Astrocyte (in vitro differentiated cells and primary cell): ENCODE measurements around the gene ACTR1A. TPM values are rescaled to one million over a fixed set of nuclear protein-coding genes. Genes with fewer than 3 reads are reported as not detected.

ENCODE experiments used
- DNase-seq: peaks from one replicate; pipeline ENCODE4 v3.0.0-alpha.2; 2010; ENCODE audit warnings: low read depth
- FAIRE-seq: peaks from 2 replicates; lab custom pipeline; 2011; peaks lifted over from hg19 to GRCh38; lab: Jason Lieb, UNC
- H2AFZ ChIP-seq: 2 replicates; pipeline ENCODE4 v1.6.0; 2012; ENCODE audit warnings: low read depth, low read length, inconsistent platforms
- H3K27ac ChIP-seq: 2 replicates; pipeline ENCODE4 v1.5.1; 2011; ENCODE audit warnings: low read depth, low read length, inconsistent platforms
- H3K27me3 ChIP-seq: 2 replicates; pipeline ENCODE4 v1.6.0; 2011; ENCODE audit warnings: low read length, inconsistent platforms; ENCODE audit not compliant: insufficient read depth
- H3K36me3 ChIP-seq: 2 replicates; pipeline ENCODE4 v1.5.1; 2011; ENCODE audit warnings: low read length, inconsistent platforms; ENCODE audit not compliant: insufficient read depth
- H3K4me1 ChIP-seq: 2 replicates; pipeline ENCODE4 v1.5.1; 2011; ENCODE audit warnings: low read length, inconsistent platforms; ENCODE audit not compliant: insufficient read depth
- H3K4me2 ChIP-seq: 2 replicates; pipeline ENCODE4 v1.6.0; 2012; ENCODE audit warnings: low read length, inconsistent platforms
- H3K4me3 ChIP-seq: 2 replicates; pipeline ENCODE4 v1.5.1; 2011; ENCODE audit warnings: low read depth, mild to moderate bottlenecking, low read length, inconsistent platforms; ENCODE audit not compliant: insufficient read depth
- H3K79me2 ChIP-seq: 2 replicates; pipeline ENCODE4 v1.6.0; 2012; ENCODE audit warnings: mild to moderate bottlenecking, low read length, inconsistent platforms; ENCODE audit not compliant: insufficient read depth
- H3K9ac ChIP-seq: 2 replicates; pipeline ENCODE4 v1.6.0; 2012; ENCODE audit warnings: mild to moderate bottlenecking, low read length, inconsistent platforms
- H3K9me3 ChIP-seq: 2 replicates; pipeline ENCODE4 v1.5.1; 2012; ENCODE audit warnings: low read depth, mild to moderate bottlenecking, low read length, inconsistent platforms; ENCODE audit not compliant: insufficient read depth
- H4K20me1 ChIP-seq: 2 replicates; pipeline ENCODE4 v1.6.0; 2012; ENCODE audit warnings: low read length, inconsistent platforms; ENCODE audit not compliant: insufficient read depth
- H3K27ac Mint-ChIP-seq: one replicate; pipeline ENCODE4 v1.8.0; 2021; ENCODE audit warnings: mild to moderate bottlenecking, mixed read lengths; ENCODE audit not compliant: unreplicated experiment
- H3K27me3 Mint-ChIP-seq: one replicate; pipeline ENCODE4 v1.8.0; 2021; ENCODE audit warnings: low read depth, mixed read lengths; ENCODE audit not compliant: unreplicated experiment
- H3K36me3 Mint-ChIP-seq: one replicate; pipeline ENCODE4 v1.8.0; 2021; ENCODE audit warnings: low read depth, mixed read lengths; ENCODE audit not compliant: unreplicated experiment
- H3K4me1 Mint-ChIP-seq: one replicate; pipeline ENCODE4 v1.8.0; 2021; ENCODE audit warnings: low read depth, mixed read lengths; ENCODE audit not compliant: unreplicated experiment
- H3K4me3 Mint-ChIP-seq: one replicate; pipeline ENCODE4 v1.8.0; 2021; ENCODE audit warnings: mild to moderate bottlenecking, moderate library complexity, mixed read lengths; ENCODE audit not compliant: unreplicated experiment
- H3K9me3 Mint-ChIP-seq: one replicate; pipeline ENCODE4 v1.8.0; 2021; ENCODE audit warnings: mild to moderate bottlenecking, mixed read lengths; ENCODE audit not compliant: unreplicated experiment
- EZH2 ChIP-seq: IDR thresholded peaks from 2 replicates; pipeline ENCODE4 v1.6.1; 2012; ENCODE audit warnings: mild to moderate bottlenecking, low read length, inconsistent platforms; ENCODE audit not compliant: insufficient read depth
- total RNA-seq: library from RNA; stranded (reverse); gene quantifications from 2 replicates; pipeline ENCODE4 v1.2.1, GENCODE V29; 2021
- TF ChIP-seq, protein P1 (sequence below): IDR thresholded peaks from 2 replicates; pipeline ENCODE4 v1.5.1; 2011; ENCODE audit warnings: low read depth, mild to moderate bottlenecking, inconsistent platforms, low read length, moderate library complexity; ENCODE audit not compliant: insufficient read depth

ACTR1A gene
- total RNA-seq, 1 donor from 2014 or later, result 155 TPM

DNA sequence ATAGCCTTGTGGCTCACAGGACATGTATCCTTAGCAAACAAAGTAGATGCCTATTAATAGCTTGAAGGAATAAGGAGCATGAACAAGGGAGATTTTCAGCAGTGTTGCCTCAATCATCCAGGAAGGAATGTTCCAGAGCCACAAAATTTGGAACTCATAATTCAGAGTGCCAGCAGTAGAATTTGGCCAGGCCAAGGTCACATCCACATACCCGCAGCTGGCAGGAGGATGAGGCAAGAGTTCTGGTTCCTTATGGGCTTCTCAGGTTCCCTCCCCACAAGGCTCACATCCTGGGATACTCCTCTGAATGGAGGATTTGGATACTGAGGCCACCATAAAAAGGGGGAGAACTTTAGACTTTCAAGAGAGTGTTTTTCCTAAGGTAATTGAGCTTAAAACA is 47.0 kb upstream of the ACTR1A start:
- H3K9ac ChIP-seq, result no peak overlapping the region
- Mint-ChIP-seq H3K4me3 (no peak overlapping the region), H3K27me3 (no peaks in the 10 kb centered on the region), H3K36me3 (peaks cover 27% of the 10 kb centered on the region), H3K27ac (no peak overlapping the region), H3K4me1 (peaks cover 15% of the 10 kb centered on the region), H3K9me3 (peaks cover 2% of the 10 kb centered on the region)
- H3K9me3 ChIP-seq, result no peaks in the 10 kb centered on the region
- H3K27ac ChIP-seq, result no peak overlapping the region
- H4K20me1 ChIP-seq, result peaks cover 30% of the 10 kb centered on the region
- H3K4me2 ChIP-seq, result no peak overlapping the region
- no peaks in the 10 kb centered on the region for H3K36me3 ChIP-seq
- no peaks in the 10 kb centered on the region for H3K79me2 ChIP-seq
- no peak for FAIRE-seq
- H3K4me1 ChIP-seq, result peaks cover 18% of the 10 kb centered on the region
- DNase-seq, result no peak
- no peak overlapping the region for H2AFZ ChIP-seq
- H3K27me3 ChIP-seq, result no peaks in the 10 kb centered on the region
- no peak for TF ChIP-seq EZH2
- TF ChIP-seq, protein P1, sequence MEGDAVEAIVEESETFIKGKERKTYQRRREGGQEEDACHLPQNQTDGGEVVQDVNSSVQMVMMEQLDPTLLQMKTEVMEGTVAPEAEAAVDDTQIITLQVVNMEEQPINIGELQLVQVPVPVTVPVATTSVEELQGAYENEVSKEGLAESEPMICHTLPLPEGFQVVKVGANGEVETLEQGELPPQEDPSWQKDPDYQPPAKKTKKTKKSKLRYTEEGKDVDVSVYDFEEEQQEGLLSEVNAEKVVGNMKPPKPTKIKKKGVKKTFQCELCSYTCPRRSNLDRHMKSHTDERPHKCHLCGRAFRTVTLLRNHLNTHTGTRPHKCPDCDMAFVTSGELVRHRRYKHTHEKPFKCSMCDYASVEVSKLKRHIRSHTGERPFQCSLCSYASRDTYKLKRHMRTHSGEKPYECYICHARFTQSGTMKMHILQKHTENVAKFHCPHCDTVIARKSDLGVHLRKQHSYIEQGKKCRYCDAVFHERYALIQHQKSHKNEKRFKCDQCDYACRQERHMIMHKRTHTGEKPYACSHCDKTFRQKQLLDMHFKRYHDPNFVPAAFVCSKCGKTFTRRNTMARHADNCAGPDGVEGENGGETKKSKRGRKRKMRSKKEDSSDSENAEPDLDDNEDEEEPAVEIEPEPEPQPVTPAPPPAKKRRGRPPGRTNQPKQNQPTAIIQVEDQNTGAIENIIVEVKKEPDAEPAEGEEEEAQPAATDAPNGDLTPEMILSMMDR, result no peak
- no peak overlapping the region for H3K4me3 ChIP-seq

- H3K4me3 Mint-ChIP-seq, result no peak overlapping the region
- peak; percentile 77 for DNase-seq
- no peak for TF ChIP-seq EZH2
- TF ChIP-seq, protein P1, result no peak
Measured at GRCh38 chr10:102546606-102547320, 44.3 kb upstream of the ACTR1A start.

GRCh38 chr10:102545997-102546396 is 43.5 kb upstream of the ACTR1A start:
- Histone ChIP-seq H3K36me3 (no peaks in the 10 kb centered on the region), H4K20me1 (peaks cover 33% of the 10 kb centered on the region), H3K9ac (no peak overlapping the region), H3K9me3 (no peaks in the 10 kb centered on the region), H3K27ac (no peak overlapping the region), H3K4me1 (peaks cover 18% of the 10 kb centered on the region), H3K4me3 (no peak overlapping the region), H3K4me2 (peak overlapping the region; percentile 76), H3K27me3 (no peaks in the 10 kb centered on the region), H3K79me2 (no peaks in the 10 kb centered on the region), H2AFZ (no peak overlapping the region)
- Mint-ChIP-seq H3K27me3 (no peaks in the 10 kb centered on the region), H3K9me3 (peaks cover 2% of the 10 kb centered on the region), H3K4me1 (peaks cover 15% of the 10 kb centered on the region), H3K4me3 (no peak overlapping the region), H3K36me3 (peaks cover 18% of the 10 kb centered on the region), H3K27ac (no peak overlapping the region)
- TF ChIP-seq, protein P1, result no peak
- no peak for TF ChIP-seq EZH2
- no peak for FAIRE-seq
- DNase-seq, result no peak

More at GRCh38 chr10:102546606-102547320, 44.3 kb upstream of the ACTR1A start:
- Histone ChIP-seq H4K20me1 (peaks cover 33% of the 10 kb centered on the region), H3K9me3 (no peaks in the 10 kb centered on the region), H3K27ac (no peak overlapping the region), H3K27me3 (no peaks in the 10 kb centered on the region), H3K9ac (no peak overlapping the region), H2AFZ (no peak overlapping the region), H3K36me3 (no peaks in the 10 kb centered on the region), H3K4me2 (peak overlapping the region; percentile 76), H3K4me1 (peaks cover 18% of the 10 kb centered on the region), H3K4me3 (no peak overlapping the region), H3K79me2 (no peaks in the 10 kb centered on the region)
- Mint-ChIP-seq H3K27ac (no peak overlapping the region), H3K4me1 (peaks cover 15% of the 10 kb centered on the region), H3K9me3 (peaks cover 2% of the 10 kb centered on the region), H3K36me3 (peaks cover 18% of the 10 kb centered on the region), H3K27me3 (no peaks in the 10 kb centered on the region)
- no peak for FAIRE-seq
